ENCODE results near the gene SYT2.

DNA sequence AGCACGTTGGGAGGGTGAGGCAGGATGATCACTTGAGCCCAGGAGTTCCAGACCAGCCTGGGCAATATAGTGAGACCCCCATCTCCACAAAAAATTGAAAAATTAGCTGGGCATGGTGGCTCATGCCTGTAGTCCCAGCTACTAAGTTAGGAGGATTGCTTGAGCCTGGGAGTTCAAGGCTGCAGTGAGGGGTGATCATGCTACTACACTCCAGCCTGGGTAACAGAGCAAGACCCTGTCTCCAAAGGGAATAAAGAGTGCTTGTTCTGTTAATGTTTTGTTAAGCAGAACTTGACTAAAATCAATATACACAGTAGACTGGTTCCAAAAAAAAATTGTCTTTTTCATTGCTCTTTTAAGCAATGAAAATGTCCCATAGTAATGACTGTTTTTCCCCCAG is 146.4 kb downstream of the SYT2 start:
- no peak for TF ChIP-seq EZH2phosphoT487 (IDR thresholded peaks at IDR 0.05)
- TF ChIP-seq, protein P1, sequence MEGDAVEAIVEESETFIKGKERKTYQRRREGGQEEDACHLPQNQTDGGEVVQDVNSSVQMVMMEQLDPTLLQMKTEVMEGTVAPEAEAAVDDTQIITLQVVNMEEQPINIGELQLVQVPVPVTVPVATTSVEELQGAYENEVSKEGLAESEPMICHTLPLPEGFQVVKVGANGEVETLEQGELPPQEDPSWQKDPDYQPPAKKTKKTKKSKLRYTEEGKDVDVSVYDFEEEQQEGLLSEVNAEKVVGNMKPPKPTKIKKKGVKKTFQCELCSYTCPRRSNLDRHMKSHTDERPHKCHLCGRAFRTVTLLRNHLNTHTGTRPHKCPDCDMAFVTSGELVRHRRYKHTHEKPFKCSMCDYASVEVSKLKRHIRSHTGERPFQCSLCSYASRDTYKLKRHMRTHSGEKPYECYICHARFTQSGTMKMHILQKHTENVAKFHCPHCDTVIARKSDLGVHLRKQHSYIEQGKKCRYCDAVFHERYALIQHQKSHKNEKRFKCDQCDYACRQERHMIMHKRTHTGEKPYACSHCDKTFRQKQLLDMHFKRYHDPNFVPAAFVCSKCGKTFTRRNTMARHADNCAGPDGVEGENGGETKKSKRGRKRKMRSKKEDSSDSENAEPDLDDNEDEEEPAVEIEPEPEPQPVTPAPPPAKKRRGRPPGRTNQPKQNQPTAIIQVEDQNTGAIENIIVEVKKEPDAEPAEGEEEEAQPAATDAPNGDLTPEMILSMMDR (IDR thresholded peaks at IDR 0.05) = no peak
